Hematopoietic multipotent progenitor cell treated with erythropoietin and hydrocortisone succinate and interleukin-3 and kit ligand, for 8 days (in vitro differentiated cells): ENCODE results near the gene INTS13.
"Not testable (repeated sequence)": the region's sequence is repeated elsewhere in the genome, so short reads cannot be mapped to it uniquely, and the experiment has no call there.

Experiments used
- DNase-seq: peaks from one replicate; pipeline ENCODE4 v3.0.0-alpha.2; 2015

The INTS13 gene

GRCh38 chr12:26868447-26869103 lies 69.2 kb downstream of the INTS13 start:
- peak; percentile 64 for DNase-seq

- peak; percentile 86 for DNase-seq
Observed at GRCh38 chr12:26867080-26867479, 70.7 kb downstream of the INTS13 start.

- DNase-seq = peak; percentile 43
Observed at GRCh38 chr12:26863515-26863914, 74.3 kb downstream of the INTS13 start.

DNA sequence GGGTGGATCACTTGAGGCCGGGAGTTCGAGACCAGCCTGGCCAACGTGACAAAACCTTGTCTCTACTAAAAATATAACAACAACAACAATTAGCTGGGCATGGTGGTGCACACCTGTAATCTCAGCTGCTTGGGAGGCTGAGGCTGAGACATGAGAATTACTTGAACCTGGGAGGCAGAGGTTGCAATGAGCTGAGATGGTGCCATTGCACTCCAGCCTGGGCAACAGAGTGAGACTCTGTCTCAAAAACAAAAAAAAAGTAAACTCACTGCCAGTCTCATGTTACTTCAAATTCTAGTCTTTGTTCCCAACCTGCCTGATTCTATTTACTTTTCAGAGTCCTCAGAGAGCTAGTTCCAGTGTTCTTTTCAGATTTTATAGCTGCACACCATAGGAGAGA lies 75.0 kb downstream of the INTS13 start:
- not testable (repeated sequence) for DNase-seq

- DNase-seq = no peak
Observed at GRCh38 chr12:26861690-26862089, 76.1 kb downstream of the INTS13 start.

GRCh38 chr12:26857465-26858176 lies 80.2 kb downstream of the INTS13 start:
- no peak for DNase-seq

- DNase-seq = no peak
Observed at GRCh38 chr12:26855337-26855736, 82.4 kb downstream of the INTS13 start.
